Tibial nerve (tissue), 4 donors: Measurements from ENCODE around the gene AKAP17A.

Source experiments
- EP300 ChIP-seq, 2 donors: sonication (generic); formaldehyde crosslinking; IDR thresholded peaks; one replicate each; pipeline ENCODE4 v1.6.1; 2017; ENCODE audit warnings: antibody characterized with exemption in 2 of 2, mild to moderate bottlenecking in 1 of 2
- POLR2A ChIP-seq, 2 donors: fragments of 450-650 bp; IDR thresholded peaks; one replicate each; pipeline ENCODE4 v1.6.1; 2017; ENCODE audit warnings: antibody characterized with exemption in 2 of 2, mild to moderate bottlenecking in 2 of 2, moderate library complexity in 2 of 2
- TF ChIP-seq, protein P1 (sequence below), 5 experiments: fragments of 200-600 bp in 3 of 5; fragments of 450-650 bp in 2 of 5; sonication (generic) in 3 of 5; IDR thresholded peaks; one replicate each; pipeline ENCODE4 v1.5.1; 2016 to 2019; ENCODE audit warnings: antibody characterized with exemption in 5 of 5, mild to moderate bottlenecking in 3 of 5, moderate library complexity in 2 of 5

DNA sequence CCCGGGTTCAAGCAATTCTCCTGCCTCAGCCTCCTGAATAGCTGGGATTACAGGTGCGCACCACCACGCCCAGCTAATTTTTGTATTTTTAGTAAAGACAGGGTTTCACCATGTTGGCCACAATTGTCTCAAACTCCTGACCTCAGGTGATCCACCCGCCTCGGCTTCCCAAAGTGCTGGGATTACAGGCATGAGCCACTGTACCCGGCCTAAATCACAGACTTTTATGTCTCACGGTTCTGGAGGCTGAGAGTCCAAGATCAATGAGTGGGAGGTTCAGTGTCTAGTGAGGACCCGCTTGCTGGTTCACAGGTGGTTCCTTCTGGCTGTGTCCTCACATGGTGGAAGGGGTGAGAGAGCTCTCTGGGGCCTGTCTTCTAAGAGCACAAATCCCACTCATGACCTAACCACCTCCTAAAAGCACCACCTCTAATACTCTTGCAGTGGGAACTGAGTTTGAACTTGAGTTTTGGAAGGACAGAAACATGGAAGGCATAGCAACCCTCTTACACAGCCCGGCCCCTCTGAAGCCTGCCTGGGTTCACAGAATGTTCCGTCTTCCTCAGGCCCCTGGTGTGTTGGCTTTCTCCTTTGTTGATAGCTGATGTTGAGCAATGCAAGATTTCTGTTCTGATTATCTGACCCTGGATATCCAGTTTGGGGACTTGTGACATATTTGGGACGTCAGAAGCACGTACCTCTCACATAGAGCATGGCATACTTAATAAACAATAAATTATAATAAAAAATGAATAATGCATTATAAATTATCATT lies 1.9 kb upstream of the AKAP17A start:
- TF ChIP-seq, protein P1, sequence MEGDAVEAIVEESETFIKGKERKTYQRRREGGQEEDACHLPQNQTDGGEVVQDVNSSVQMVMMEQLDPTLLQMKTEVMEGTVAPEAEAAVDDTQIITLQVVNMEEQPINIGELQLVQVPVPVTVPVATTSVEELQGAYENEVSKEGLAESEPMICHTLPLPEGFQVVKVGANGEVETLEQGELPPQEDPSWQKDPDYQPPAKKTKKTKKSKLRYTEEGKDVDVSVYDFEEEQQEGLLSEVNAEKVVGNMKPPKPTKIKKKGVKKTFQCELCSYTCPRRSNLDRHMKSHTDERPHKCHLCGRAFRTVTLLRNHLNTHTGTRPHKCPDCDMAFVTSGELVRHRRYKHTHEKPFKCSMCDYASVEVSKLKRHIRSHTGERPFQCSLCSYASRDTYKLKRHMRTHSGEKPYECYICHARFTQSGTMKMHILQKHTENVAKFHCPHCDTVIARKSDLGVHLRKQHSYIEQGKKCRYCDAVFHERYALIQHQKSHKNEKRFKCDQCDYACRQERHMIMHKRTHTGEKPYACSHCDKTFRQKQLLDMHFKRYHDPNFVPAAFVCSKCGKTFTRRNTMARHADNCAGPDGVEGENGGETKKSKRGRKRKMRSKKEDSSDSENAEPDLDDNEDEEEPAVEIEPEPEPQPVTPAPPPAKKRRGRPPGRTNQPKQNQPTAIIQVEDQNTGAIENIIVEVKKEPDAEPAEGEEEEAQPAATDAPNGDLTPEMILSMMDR (IDR thresholded peaks at IDR 0.05), result no peak
- TF ChIP-seq POLR2A (IDR thresholded peaks at IDR 0.05), result no peak
- TF ChIP-seq EP300 (IDR thresholded peaks at IDR 0.05), result no peak
